ENCODE measurements around the gene NABP2.

- TF ChIP-seq CTCF (conservative IDR thresholded peaks at IDR 0.05; ENCODE audit: low read depth, low read length) (no peak), EZH2phosphoT487 (IDR thresholded peaks at IDR 0.05; ENCODE audit: borderline replicate concordance, low read length) (no peak)
Measured at GRCh38 chr12:56186957-56187356, 37.2 kb upstream of the NABP2 start.

All from PC-3 (cell line).